T-helper 2 cell treated with Interferon-gamma antibody and Interleukin-4, amounts not matched to agents 5 μg/mL and 100 μg/mL, for 36 hours (primary cell): ENCODE data around the gene JAGN1.

Experiments
- DNase-seq: peaks from one replicate; pipeline ENCODE4 v3.0.0; 2021; ENCODE audit warnings: low spot score
- H3K27ac Mint-ChIP-seq: one replicate; pipeline ENCODE4 v1.8.0; 2021; ENCODE audit warnings: mild to moderate bottlenecking, mixed read lengths
- H3K27me3 Mint-ChIP-seq: one replicate; pipeline ENCODE4 v1.8.0; 2021; ENCODE audit warnings: low read depth, mixed read lengths
- H3K36me3 Mint-ChIP-seq: one replicate; pipeline ENCODE4 v1.8.0; 2021; ENCODE audit warnings: low read depth, mixed read lengths
- H3K4me1 Mint-ChIP-seq: one replicate; pipeline ENCODE4 v1.8.0; 2021; ENCODE audit warnings: low read depth, mixed read lengths
- H3K4me3 Mint-ChIP-seq: one replicate; pipeline ENCODE4 v1.8.0; 2022; ENCODE audit warnings: mild to moderate bottlenecking, moderate library complexity, mixed read lengths
- H3K9me3 Mint-ChIP-seq: one replicate; pipeline ENCODE4 v1.8.0; 2021; ENCODE audit warnings: mixed read lengths

JAGN1 gene

DNA sequence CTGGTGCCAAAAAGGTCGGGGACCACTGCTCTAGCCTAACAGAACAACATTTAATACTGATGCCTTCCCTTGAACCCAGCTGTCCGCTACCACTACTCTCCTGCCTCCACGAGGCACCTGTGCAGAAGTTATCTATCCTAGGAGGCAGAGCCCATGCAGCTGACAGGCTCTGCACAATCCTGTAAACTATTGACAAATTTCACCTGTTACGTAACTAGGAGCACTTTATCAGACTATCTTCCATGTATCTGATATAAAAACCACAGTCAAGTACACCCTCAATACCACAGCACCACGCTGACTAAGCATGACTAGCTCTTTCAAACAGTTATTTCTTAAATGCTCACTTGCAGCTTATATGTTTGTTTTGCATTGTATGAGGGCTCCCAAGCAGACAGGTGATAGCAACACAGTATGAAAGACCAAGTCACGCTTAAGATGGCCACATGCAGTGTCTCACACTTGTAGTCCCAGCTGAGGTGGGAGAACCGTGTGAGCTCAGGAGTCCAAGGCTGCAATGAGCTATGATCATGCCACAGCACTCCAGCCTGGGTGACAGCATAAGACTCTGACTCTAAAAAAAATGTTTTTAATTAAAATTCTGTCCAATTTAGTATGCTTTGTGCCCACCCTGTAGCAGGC lies 22.0 kb downstream of the JAGN1 start:
- H3K9me3 Mint-ChIP-seq, result no peaks in the 10 kb centered on the region
- H3K27me3 Mint-ChIP-seq, result peaks cover 7% of the 10 kb centered on the region
- H3K4me3 Mint-ChIP-seq, result no peak overlapping the region
- peak; percentile 29 for DNase-seq
- H3K36me3 Mint-ChIP-seq, result no peaks in the 10 kb centered on the region
- peaks cover 12% of the 10 kb centered on the region for H3K4me1 Mint-ChIP-seq
- no peak overlapping the region for H3K27ac Mint-ChIP-seq

DNA sequence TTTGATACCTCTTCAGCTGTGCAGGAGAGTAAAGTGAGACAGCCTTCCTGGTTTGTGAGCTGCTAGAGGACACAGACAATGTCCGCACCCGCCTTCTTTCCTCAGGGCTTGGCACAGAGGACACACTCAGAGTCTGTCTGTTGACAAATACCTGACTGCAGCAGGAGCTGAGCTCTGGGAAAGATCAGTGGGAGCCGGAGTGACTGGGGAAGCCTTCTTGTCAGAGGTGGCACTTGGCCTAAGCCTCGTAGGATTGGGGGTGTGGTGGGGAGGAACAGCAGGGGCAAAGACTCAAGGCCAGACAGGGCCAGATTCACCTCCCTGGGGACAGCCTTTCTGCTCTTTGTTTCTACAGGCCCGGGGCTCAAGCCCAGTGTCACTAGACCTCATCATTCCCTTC lies 23.2 kb downstream of the JAGN1 start:
- Mint-ChIP-seq H3K4me1 (peaks cover 12% of the 10 kb centered on the region), H3K9me3 (no peaks in the 10 kb centered on the region), H3K36me3 (no peaks in the 10 kb centered on the region), H3K27me3 (peaks cover 7% of the 10 kb centered on the region), H3K27ac (no peak overlapping the region), H3K4me3 (no peak overlapping the region)
- DNase-seq, result no peak

DNA sequence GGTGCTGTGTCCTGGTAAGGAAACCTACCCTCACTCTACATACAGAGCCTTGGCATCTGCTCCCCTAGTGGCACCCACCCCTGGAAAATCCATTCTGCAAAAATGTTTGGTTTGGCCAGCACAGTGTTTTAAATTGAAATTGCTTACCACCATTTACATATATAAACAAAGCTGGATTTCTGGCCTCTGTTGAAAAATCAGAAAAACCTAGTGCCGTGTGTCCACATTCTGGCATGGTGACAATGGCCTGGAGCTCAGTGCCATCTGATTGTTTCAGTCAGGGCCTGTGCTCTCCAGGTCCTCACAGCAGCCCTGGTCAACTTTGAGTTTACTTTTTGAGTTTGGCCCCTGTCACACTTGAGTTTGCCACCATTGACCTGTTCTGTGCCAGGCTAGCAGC lies 23.6 kb downstream of the JAGN1 start:
- Mint-ChIP-seq H3K27ac (no peak overlapping the region), H3K36me3 (no peaks in the 10 kb centered on the region), H3K27me3 (peaks cover 7% of the 10 kb centered on the region), H3K4me3 (no peak overlapping the region), H3K4me1 (peaks cover 12% of the 10 kb centered on the region), H3K9me3 (no peaks in the 10 kb centered on the region)
- DNase-seq, result no peak

DNA sequence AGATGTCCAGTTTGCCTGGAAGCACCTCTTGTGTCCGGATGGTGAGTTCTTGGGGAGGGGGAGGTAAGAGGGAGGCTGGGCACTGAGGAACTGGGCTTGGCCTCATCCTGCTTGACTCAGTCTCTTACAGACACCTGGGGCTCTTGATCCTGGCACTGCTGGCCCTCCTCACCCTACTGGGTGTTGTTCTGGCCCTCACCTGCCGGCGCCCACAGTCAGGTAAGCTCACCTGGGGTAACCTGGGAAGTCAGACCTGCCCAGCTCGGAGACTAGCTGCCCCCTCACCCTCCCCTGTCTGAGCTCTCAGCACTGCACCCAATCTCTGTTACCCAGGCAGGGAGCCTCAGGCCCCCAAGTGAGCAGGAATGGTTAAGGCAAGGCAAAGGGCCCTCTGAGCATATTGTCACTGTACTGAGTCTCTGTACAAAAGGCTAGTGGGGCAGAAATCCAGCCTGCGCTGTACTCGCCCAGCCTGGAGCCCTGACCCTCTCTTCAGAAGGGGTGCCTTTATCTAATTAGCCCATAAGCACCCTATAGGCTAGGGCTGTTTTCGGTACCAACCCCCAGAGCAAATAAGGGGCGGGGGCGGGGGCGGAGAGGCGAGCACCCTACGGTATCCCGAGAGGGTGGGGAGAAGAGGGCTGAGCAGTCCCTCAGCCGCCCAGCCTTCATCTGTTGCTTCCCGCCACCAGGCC lies 24.3 kb downstream of the JAGN1 start:
- no peak for DNase-seq
- H3K27ac Mint-ChIP-seq, result no peak overlapping the region
- H3K36me3 Mint-ChIP-seq, result no peaks in the 10 kb centered on the region
- H3K9me3 Mint-ChIP-seq, result no peaks in the 10 kb centered on the region
- peaks cover 12% of the 10 kb centered on the region for H3K4me1 Mint-ChIP-seq
- H3K4me3 Mint-ChIP-seq, result peak overlapping the region; percentile 46
- peaks cover 7% of the 10 kb centered on the region for H3K27me3 Mint-ChIP-seq

DNA sequence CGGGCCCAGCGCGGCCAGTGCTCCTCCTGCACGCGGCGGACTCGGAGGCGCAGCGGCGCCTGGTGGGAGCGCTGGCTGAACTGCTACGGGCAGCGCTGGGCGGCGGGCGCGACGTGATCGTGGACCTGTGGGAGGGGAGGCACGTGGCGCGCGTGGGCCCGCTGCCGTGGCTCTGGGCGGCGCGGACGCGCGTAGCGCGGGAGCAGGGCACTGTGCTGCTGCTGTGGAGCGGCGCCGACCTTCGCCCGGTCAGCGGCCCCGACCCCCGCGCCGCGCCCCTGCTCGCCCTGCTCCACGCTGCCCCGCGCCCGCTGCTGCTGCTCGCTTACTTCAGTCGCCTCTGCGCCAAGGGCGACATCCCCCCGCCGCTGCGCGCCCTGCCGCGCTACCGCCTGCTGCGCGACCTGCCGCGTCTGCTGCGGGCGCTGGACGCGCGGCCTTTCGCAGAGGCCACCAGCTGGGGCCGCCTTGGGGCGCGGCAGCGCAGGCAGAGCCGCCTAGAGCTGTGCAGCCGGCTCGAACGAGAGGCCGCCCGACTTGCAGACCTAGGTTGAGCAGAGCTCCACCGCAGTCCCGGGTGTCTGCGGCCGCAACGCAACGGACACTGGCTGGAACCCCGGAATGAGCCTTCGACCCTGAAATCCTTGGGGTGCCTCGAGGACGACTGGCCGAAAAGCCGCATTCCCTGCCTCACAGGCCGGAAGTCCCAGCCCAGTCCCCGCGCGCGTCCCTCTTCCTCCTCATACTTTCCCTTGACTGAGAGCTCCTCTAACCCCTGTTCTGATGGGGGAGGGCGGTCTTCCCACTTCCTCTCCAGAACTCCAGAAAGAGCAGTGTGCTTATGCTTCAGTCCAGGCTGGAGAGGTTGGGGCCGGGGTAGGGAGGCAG lies 25.1 kb downstream of the JAGN1 start:
- Mint-ChIP-seq H3K36me3 (no peaks in the 10 kb centered on the region), H3K4me3 (peak overlapping the region; percentile 77), H3K4me1 (peaks cover 12% of the 10 kb centered on the region), H3K9me3 (no peaks in the 10 kb centered on the region), H3K27ac (no peak overlapping the region), H3K27me3 (peaks cover 6% of the 10 kb centered on the region)
- no peak for DNase-seq

DNA sequence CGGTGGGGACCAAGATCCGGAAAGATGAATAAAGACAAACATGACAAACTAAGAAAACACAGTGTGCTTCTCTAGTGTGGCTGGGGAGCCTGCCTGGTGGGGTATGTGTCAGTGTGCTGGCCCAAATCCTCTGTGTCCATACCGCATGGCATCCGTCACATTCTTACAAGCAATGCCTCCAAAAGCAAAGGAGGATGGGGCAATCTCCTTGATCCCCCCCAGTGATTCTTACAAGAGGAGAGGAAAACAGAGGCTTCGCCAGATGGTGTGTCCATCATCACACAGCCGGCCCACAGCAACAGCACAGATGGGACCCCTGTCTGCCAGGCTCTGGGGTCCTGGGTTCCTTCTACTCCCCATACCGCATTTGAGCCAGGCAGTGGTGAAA lies 25.9 kb downstream of the JAGN1 start:
- Mint-ChIP-seq H3K36me3 (no peaks in the 10 kb centered on the region), H3K9me3 (no peaks in the 10 kb centered on the region), H3K27ac (no peak overlapping the region), H3K4me1 (peaks cover 12% of the 10 kb centered on the region), H3K4me3 (peak overlapping the region; percentile 45), H3K27me3 (peaks cover 6% of the 10 kb centered on the region)
- no peak for DNase-seq

DNA sequence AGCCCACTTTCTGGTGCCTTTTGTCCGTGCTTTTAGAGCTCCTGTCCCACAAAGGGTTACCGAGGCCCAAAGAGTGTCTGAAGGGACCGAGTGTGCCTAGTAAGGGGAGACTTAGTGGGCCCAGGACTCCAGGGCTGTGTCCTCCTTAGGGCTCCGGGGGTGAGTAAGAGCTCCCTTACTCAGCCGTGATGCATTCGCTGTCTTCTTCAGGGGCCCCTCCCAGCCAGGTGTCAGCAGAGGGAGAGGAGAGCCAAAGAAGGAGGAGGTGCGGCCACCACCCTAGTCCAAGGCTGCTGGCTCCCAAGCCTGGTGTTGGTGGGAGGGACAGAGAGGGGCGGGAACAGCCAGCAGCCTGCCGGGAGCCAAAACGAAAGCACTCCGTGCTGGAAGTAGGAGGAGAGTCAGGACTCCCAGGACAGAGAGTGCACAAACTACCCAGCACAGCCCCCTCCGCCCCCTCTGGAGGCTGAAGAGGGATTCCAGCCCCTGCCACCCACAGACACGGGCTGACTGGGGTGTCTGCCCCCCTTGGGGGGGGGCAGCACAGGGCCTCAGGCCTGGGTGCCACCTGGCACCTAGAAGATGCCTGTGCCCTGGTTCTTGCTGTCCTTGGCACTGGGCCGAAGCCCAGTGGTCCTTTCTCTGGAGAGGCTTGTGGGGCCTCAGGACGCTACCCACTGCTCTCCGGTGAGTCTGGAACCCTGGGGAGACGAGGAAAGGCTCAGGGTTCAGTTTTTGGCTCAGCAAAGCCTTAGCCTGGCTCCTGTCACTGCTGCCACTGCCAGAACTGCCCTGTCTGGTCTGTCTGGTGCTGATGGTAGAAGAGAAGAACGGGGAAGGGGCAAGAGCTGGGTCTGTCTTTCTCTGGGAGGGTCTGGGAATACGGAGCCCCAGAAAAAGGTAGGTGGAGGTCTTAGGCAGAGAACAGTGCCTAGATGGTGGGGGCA lies 26.6 kb downstream of the JAGN1 start, which contains the start of gene IL17RC:
TSS of gene IL17RC (plus strand) at position 365 of the 947 bp plus-strand sequence. CDS start at position 583, 218 bp downstream.
- no peaks in the 10 kb centered on the region for H3K9me3 Mint-ChIP-seq
- no peak for DNase-seq
- peaks cover 6% of the 10 kb centered on the region for H3K27me3 Mint-ChIP-seq
- no peak within 1 kb of the TSS for H3K27ac Mint-ChIP-seq
- no peaks in the 10 kb centered on the region for H3K36me3 Mint-ChIP-seq
- H3K4me3 Mint-ChIP-seq, result peak within 1 kb of the TSS; percentile 77
- peaks cover 12% of the 10 kb centered on the region for H3K4me1 Mint-ChIP-seq

GRCh38 chr3:9917820-9918219 lies 27.4 kb downstream of the JAGN1 start:
- Mint-ChIP-seq H3K4me3 (no peak overlapping the region), H3K27ac (no peak overlapping the region), H3K36me3 (no peaks in the 10 kb centered on the region), H3K9me3 (no peaks in the 10 kb centered on the region), H3K4me1 (peaks cover 6% of the 10 kb centered on the region), H3K27me3 (peaks cover 3% of the 10 kb centered on the region)
- no peak for DNase-seq

DNA sequence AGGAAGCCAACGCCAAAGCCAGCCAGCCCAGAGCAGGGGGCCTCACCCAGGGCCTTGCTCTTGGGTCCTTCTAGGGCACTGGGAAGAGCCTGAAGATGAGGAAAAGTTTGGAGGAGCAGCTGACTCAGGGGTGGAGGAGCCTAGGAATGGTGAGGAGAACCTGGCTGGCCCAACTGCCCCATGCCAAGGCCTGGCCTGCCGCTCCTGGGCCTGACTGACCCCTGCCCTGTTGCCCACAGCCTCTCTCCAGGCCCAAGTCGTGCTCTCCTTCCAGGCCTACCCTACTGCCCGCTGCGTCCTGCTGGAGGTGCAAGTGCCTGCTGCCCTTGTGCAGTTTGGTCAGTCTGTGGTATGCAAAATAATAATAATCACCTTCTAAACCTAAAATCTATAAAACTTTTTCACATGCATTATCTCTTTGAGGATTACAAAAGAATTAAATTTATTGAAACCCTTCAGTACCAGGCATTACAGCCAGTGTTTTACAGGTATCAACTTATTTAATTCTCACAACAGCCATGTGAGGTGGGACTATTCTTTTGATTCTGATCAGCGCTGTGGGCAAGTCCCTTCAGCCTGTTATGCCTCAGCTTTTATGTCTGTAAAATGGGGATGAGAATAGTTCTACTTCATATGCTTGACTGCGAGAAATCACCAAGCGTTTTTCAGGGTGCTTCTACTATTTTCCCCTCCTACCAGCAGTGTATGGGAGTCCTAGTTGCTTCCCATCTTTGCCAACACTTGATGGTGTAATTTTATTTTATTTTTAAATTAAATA lies 28.0 kb downstream of the JAGN1 start:
- no peaks in the 10 kb centered on the region for H3K36me3 Mint-ChIP-seq
- H3K27ac Mint-ChIP-seq, result no peak overlapping the region
- H3K9me3 Mint-ChIP-seq, result no peaks in the 10 kb centered on the region
- DNase-seq, result no peak
- H3K4me3 Mint-ChIP-seq, result no peak overlapping the region
- peaks cover 3% of the 10 kb centered on the region for H3K27me3 Mint-ChIP-seq
- peaks cover 6% of the 10 kb centered on the region for H3K4me1 Mint-ChIP-seq

GRCh38 chr3:9928158-9928557 lies 37.7 kb downstream of the JAGN1 start:
- no peak overlapping the region for H3K4me3 Mint-ChIP-seq
- no peak for DNase-seq
- no peaks in the 10 kb centered on the region for H3K36me3 Mint-ChIP-seq
- H3K9me3 Mint-ChIP-seq, result no peaks in the 10 kb centered on the region
- H3K4me1 Mint-ChIP-seq, result peaks cover 4% of the 10 kb centered on the region
- peaks cover 7% of the 10 kb centered on the region for H3K27me3 Mint-ChIP-seq
- H3K27ac Mint-ChIP-seq, result no peak overlapping the region

DNA sequence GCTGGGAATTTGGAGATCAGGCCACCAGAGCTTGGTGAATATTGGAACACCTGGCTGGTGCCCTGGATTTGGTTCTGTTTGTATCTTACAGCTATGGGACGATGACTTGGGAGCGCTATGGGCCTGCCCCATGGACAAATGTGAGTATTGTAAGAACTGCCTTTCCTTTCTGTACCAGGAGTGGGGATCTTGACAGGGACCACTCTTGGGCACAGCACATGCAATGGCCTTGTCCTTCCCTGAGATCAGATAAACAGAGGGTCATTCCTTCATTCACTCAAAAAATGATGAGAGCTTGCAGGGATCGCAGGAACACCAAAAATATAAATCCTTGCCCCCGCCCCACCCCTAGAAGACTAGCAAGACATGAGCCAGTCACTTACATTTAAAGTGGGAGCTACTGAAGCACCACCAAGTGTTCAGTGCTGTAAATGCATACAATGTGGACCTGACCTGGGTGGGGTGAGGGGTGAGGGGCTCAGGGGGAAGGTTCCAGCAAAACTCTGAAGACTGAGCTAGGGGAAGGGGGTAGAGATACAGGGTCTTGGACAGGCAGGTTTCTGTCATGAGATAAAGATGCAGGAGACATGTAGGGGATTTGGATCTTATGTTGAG lies 40.5 kb downstream of the JAGN1 start:
- no peak for DNase-seq
- Mint-ChIP-seq H3K36me3 (peaks cover 4% of the 10 kb centered on the region), H3K27ac (no peak overlapping the region), H3K4me3 (peak overlapping the region; percentile 31), H3K9me3 (no peaks in the 10 kb centered on the region), H3K27me3 (no peaks in the 10 kb centered on the region), H3K4me1 (peaks cover 24% of the 10 kb centered on the region)

- H3K9me3 Mint-ChIP-seq, result no peaks in the 10 kb centered on the region
- DNase-seq, result no peak
- peak overlapping the region; percentile 97 for H3K27ac Mint-ChIP-seq
- H3K4me3 Mint-ChIP-seq, result peak overlapping the region; percentile 99
- no peaks in the 10 kb centered on the region for H3K27me3 Mint-ChIP-seq
- peaks cover 4% of the 10 kb centered on the region for H3K36me3 Mint-ChIP-seq
- H3K4me1 Mint-ChIP-seq, result peaks cover 24% of the 10 kb centered on the region
Measured at GRCh38 chr3:9932535-9932842, 42.1 kb downstream of the JAGN1 start.
